ENCODE data around the gene PTPA. TPM values are rescaled to one million over a fixed set of nuclear protein-coding genes. Genes with fewer than 3 reads are reported as not detected.

Gene PTPA
- total and polyA plus RNA-seq, 2 donors (not counting 3 experiments of a cell fraction or from before 2014, with no cell fraction given) = 97.7 to 121 TPM

DNA sequence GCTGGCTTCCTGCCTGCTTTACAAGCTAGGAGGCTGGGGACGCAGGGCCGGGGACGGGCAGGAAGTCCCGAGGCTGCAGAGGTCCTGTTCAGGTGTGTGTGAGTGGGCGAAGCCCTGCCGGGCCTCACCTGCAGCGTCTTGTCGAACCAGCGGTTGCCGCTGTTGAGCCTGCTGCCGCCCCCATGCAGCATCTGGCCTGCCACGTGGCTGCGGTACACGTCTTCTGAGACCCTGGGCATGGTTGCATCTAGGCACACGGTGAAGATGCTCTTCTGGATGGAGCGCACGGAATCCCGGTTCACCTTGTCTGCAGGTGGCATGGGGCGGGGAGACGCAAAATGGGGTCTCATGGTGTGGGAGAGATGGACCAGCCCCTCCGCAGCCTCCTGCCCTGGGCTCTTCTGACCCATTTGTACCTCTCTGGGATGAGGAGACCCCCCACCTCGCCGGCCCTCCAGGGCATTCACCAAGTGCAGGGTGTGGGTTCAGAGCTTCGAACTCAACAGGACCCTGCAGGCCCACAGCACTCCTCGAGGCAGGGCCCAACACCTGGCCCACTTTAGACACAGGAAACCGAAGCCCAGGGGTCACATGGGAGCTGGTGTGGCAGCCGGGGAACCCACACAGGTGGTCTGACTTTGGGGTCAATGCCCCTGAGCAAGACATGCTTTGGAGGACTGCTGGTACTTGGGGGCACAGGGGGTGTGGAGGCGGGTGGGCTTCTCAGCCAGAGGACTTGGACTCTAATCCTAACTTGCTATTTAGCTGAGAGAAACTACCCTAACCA is 10.6 kb upstream of the PTPA start:
- H3K36me3 ChIP-seq (ENCODE audit: control insufficient read depth in 2 of 2, extremely low read depth in 1 of 2, insufficient read depth in 2 of 2, low read length in 2 of 2) = peaks cover 0 to 2% of the 10 kb centered on the region in 2 experiments
- H3K4me2 ChIP-seq (ENCODE audit: insufficient read depth, low read length) = no peak overlapping the region
- H3K9me1 ChIP-seq (replicated peaks; ENCODE audit: control insufficient read depth, extremely low read depth, insufficient read depth, low read length) = no peaks in the 10 kb centered on the region
- dilution Hi-C loops (cut with MboI; ENCODE audit: extremely low pct_ligation_motif_present, low sequenced_read_pairs) (no loop called here), intact Hi-C loops (cut with micrococcal nuclease) (no loop called here)
- BruUV-seq (replicated peaks) = no TSS peak
- CTCF ChIA-PET = no interaction called here
- DNase-seq (ENCODE audit: low read depth, low spot score) (no peak), FAIRE-seq (no peak)
- TF ChIP-seq POLR2A (IDR thresholded peaks at IDR 0.05; ENCODE audit: low read depth, low read length) = no peak
- TF ChIP-seq JUN (IDR thresholded peaks at IDR 0.05; ENCODE audit: borderline replicate concordance, insufficient read depth, insufficient read length, low read depth) = no peak
- no peak for TF ChIP-seq FOS (IDR thresholded peaks at IDR 0.05; ENCODE audit: borderline replicate concordance, insufficient read depth, low read length)
- no peak for TF ChIP-seq POLR2AphosphoS5 (IDR thresholded peaks at IDR 0.05; ENCODE audit: insufficient read depth, low read depth, low read length)
- TF ChIP-seq, protein P1, sequence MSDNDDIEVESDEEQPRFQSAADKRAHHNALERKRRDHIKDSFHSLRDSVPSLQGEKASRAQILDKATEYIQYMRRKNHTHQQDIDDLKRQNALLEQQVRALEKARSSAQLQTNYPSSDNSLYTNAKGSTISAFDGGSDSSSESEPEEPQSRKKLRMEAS (IDR thresholded peaks at IDR 0.05; ENCODE audit: insufficient read depth, insufficient read length) = no peak
- no peaks in the 10 kb centered on the region for H4K20me1 ChIP-seq (replicated peaks; ENCODE audit: control insufficient read depth, extremely low read depth, insufficient read depth, low read length)
- H3K27me3 ChIP-seq (ENCODE audit: control insufficient read depth in 2 of 2, insufficient read depth in 2 of 2, low read length in 2 of 2) = no peaks in the 10 kb centered on the region
- H2AFZ ChIP-seq (ENCODE audit: low read depth, low read length) = no peak overlapping the region
- no peak overlapping the region for H3K9ac ChIP-seq (replicated peaks; ENCODE audit: extremely low read depth, insufficient read depth, low read length)
- H3K9me3 ChIP-seq (replicated peaks; ENCODE audit: control insufficient read depth, insufficient read depth, low read length) = no peaks in the 10 kb centered on the region
- H3K4me1 ChIP-seq (ENCODE audit: control insufficient read depth, extremely low read depth, insufficient read depth, low read length) = no peaks in the 10 kb centered on the region
- no peak overlapping the region for H3K4me3 ChIP-seq (replicated peaks in 1 of 3; ENCODE audit: insufficient read depth in 1 of 3, low read depth in 1 of 3, low read length in 3 of 3)
- POLR2A ChIA-PET = no interaction called here
- H3K79me2 ChIP-seq (ENCODE audit: control insufficient read depth, insufficient read depth, low read length) = no peaks in the 10 kb centered on the region
- no peak overlapping the region for H3K27ac ChIP-seq (ENCODE audit: insufficient read depth, low read depth, low read length)

DNA sequence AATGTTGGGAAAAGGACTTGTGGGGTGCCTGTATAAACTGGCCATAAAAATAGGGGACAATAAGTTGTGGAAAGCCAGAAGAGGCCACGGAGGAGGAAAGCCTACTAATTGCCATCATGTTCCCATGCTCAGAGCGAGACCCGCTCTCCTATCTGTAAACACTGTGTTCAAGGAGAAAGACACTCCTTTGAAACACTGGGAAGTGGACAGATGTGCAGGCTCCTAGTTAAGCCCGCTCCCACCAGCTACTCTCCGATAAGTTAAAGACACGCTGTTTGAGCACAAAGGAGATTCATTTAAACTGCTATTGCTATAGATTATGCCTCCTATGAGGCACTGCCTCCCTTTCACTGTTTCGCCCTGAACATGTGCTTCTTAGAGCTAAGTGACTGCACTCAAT is 9.9 kb upstream of the PTPA start:
- no peaks in the 10 kb centered on the region for H3K9me1 ChIP-seq (replicated peaks; ENCODE audit: control insufficient read depth, extremely low read depth, insufficient read depth, low read length)
- CTCF ChIA-PET = no interaction called here

More for the DNA sequence above, 9.9 kb upstream of the PTPA start:
- TF ChIP-seq POLR2A (IDR thresholded peaks at IDR 0.05; ENCODE audit: low read depth, low read length) (no peak), GATA2 (IDR thresholded peaks at IDR 0.05; ENCODE audit: insufficient read depth, insufficient read length, low read depth, low read length) (no peak), POLR2AphosphoS5 (IDR thresholded peaks at IDR 0.05; ENCODE audit: insufficient read depth, low read depth, low read length) (no peak), FOS (IDR thresholded peaks at IDR 0.05; ENCODE audit: borderline replicate concordance, insufficient read depth, low read length) (no peak), EZH2 (IDR thresholded peaks at IDR 0.05; ENCODE audit: borderline replicate concordance, low read depth, low read length, severe bottlenecking) (no peak), MYC (IDR thresholded peaks at IDR 0.05; ENCODE audit: low read depth, low read length) (no peak)
- TF ChIP-seq, protein P2, sequence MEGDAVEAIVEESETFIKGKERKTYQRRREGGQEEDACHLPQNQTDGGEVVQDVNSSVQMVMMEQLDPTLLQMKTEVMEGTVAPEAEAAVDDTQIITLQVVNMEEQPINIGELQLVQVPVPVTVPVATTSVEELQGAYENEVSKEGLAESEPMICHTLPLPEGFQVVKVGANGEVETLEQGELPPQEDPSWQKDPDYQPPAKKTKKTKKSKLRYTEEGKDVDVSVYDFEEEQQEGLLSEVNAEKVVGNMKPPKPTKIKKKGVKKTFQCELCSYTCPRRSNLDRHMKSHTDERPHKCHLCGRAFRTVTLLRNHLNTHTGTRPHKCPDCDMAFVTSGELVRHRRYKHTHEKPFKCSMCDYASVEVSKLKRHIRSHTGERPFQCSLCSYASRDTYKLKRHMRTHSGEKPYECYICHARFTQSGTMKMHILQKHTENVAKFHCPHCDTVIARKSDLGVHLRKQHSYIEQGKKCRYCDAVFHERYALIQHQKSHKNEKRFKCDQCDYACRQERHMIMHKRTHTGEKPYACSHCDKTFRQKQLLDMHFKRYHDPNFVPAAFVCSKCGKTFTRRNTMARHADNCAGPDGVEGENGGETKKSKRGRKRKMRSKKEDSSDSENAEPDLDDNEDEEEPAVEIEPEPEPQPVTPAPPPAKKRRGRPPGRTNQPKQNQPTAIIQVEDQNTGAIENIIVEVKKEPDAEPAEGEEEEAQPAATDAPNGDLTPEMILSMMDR (IDR thresholded peaks at IDR 0.05; ENCODE audit: extremely low read depth in 1 of 2, insufficient read depth in 1 of 2, low read depth in 1 of 2, low read length in 2 of 2) = no peak
- Histone ChIP-seq H3K9me3 (replicated peaks; ENCODE audit: control insufficient read depth, insufficient read depth, low read length) (no peaks in the 10 kb centered on the region), H3K4me2 (ENCODE audit: insufficient read depth, low read length) (no peak overlapping the region), H3K27ac (ENCODE audit: insufficient read depth, low read depth, low read length) (no peak overlapping the region), H2AFZ (ENCODE audit: low read depth, low read length) (no peak overlapping the region), H4K20me1 (replicated peaks; ENCODE audit: control insufficient read depth, extremely low read depth, insufficient read depth, low read length) (no peaks in the 10 kb centered on the region), H3K79me2 (ENCODE audit: control insufficient read depth, insufficient read depth, low read length) (no peaks in the 10 kb centered on the region), H3K9ac (replicated peaks; ENCODE audit: extremely low read depth, insufficient read depth, low read length) (no peak overlapping the region), H3K4me3 (replicated peaks in 1 of 3; ENCODE audit: insufficient read depth in 1 of 3, low read depth in 1 of 3, low read length in 3 of 3) (no peak overlapping the region), H3K36me3 (ENCODE audit: control insufficient read depth in 2 of 2, extremely low read depth in 1 of 2, insufficient read depth in 2 of 2, low read length in 2 of 2) (no peaks in the 10 kb centered on the region), H3K4me1 (ENCODE audit: control insufficient read depth, extremely low read depth, insufficient read depth, low read length) (no peaks in the 10 kb centered on the region), H3K27me3 (ENCODE audit: control insufficient read depth in 2 of 2, insufficient read depth in 2 of 2, low read length in 2 of 2) (no peaks in the 10 kb centered on the region)
- no TSS peak for BruUV-seq (replicated peaks)
- FAIRE-seq (no peak), DNase-seq (ENCODE audit: low read depth, low spot score) (no peak)
- dilution Hi-C loops (cut with MboI; ENCODE audit: extremely low pct_ligation_motif_present, low sequenced_read_pairs) (no loop called here), intact Hi-C loops (cut with micrococcal nuclease) (no loop called here)
- POLR2A ChIA-PET = no interaction called here

All from endothelial cell of umbilical vein (primary cell).